ENCODE data around the gene CCDC71L.

CCDC71L gene

GRCh38 chr7:106658316-106659165 lies 2.4 kb downstream of the CCDC71L start:
- DNase-seq = no peak

DNA sequence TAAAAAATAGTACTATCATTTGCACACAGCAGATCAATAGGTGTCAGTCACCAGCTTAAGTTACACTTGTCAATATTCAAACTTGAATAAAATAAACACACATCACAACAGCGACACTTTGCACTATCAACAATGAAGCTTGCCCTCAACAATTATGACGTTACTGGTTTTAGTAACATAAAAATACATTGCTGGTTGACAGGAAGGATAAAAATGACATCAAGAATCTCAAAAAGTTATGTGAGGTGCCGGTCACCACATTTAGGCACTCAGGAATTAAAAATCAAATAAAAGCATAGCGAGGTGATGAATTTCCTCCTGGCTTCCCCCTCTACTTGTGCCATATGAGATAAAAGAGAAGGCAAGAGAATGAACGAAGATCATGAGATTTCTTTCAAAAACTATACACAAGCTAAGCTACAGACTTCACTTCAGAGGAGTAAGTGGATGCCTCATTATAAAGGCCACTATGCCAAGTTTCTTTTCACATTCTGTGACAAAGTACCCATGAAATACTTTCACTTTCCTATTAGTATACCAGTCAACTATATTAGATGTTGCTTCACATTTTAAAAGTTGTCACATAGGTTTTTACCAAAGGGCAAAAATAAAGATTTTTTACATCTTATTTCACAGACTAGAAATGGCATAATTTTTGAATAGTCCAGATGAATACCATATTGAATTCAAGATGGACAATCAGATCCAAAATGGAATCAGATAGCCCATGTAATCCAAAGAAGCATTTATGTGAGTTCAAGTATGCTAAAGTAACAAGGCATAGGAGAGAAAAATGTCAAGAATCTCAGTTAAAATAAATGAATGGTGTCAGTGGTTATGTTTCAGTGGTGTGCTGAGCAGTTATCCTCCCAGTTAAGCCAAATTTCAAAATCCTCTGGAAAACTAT lies 3.6 kb downstream of the CCDC71L start:
- no peak for DNase-seq

- no peak for DNase-seq
These were observed 5.1 kb downstream of the CCDC71L start for GRCh38 chr7:106655703-106656498.

DNA sequence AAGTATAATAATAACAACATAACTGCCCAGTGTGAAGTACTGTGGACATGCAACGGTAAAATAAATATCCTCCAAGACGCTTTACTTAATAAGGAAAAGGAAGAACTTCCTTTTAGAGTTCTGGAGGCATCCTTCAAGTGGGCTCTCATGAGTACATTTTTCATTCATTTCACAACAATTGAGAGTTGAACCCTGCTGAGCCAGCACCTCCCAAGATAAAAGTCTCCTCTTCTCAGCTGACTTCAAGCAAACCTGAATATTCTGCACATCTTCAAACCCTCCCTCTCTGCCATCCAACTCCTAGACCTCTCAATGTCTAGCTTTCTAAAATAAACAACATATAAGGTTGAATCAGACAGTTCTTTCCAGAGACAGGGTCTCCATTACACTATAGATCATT lies 7.5 kb downstream of the CCDC71L start:
- no peak for DNase-seq

DNA sequence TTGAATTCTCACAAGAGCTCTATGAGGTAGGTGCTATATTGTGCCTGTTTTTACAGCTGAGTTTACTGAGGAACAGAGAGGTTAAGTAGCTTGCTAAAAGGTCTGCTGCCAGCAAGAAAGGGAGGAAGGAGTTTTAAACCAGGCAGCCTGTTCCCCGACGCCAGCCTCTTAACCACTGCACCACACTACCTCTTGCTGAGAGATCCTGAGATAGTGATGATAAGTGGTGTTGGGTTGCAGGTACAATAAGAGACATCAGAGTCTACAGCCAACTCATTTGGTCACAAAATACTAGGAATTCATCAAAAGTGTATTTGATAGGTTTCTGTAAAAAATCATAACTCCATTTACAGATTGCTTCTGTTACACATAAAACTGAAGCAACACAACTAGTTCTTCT lies 8.0 kb downstream of the CCDC71L start:
- no peak for DNase-seq

DNA sequence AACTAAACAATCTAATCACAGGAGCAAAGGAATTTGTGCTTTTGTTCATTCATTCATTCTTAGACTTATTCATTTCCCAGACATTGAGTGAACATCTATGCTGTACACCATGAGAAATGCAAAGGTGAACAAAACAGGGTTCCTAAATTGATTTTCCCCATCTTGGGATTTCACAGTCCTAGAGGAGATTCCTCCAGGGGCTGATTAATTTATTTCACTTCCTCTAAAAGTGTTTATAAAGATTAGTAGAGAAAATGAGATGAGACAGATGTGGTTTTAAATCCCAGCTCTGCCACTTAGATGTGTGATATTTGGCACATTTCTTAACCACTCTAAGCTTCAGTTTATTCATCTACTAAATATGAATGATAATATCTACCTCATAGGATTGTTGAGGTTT lies 8.9 kb downstream of the CCDC71L start:
- no peak for DNase-seq

DNA sequence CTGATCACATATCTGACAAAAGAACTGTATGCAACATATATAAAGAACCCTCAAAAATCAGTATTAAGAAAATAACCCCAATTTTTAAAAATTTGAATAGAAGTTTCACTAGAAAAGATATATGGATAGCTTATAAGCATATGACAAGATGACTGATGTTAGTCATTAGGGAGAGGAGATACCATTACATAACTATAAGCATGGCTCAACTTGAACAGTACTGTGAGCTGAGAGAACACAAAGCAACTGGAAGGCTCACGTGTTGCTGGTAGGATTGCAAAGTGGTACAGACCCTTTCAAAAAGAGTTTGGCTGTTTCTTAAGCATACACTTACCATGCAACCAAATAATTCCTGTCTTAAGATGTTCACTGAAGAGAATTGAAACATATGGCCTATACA lies 14.7 kb downstream of the CCDC71L start:
- DNase-seq = no peak

- DNase-seq = no peak
These were observed 16.0 kb downstream of the CCDC71L start for GRCh38 chr7:106644999-106645398.

DNA sequence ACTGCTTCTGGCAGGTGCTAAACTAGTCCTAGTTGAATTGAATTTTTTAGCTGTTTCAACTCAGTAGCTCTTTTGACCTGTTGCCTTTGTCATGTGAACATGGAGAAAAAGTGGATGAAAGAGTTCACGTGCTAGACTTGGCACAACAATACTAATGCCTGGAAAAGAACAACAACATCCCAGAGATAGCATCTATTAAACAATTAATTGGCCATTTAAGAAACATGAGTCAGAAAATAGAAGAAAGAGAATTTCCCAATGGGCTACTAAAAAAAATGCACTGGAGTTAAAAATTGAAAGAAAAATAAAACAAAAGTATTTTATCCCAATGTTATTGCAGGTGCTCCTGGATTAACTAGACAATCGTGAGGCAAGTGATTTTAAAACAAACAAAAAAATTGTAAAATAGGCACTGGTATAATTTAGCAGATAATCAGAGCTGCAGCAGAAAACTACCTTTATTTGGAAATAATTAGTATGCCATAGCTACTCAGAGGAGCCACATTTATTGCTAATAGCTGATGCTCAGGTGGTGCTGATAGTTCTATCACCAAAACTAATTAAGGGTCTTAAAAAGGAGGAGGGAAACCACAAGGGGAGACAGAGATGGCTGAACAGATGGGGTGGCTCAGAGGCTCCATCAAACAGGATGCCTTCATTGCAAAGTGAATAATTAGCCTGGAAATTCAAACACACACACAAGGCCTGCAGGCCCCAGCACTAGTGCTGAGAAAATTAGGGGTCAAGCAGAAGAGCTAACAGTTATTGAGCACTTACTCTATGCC lies 17.6 kb downstream of the CCDC71L start:
- DNase-seq = no peak

DNA sequence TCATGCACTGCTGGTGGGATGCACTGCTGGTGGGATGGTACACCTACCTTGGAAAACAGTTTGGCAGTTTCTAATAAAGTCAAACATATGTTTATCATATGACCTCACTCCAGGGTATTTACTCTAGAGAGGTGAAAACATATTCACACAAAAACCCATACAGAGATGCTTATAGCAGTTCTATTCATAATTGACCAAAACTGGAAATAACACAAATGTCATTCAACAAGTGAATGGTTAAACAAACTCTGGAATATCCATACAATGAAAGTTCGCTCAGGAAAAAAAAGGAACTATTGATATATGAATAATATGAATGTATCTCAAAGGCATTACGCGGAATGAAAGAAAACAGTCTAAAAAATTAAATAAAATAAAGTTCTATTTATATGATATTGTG lies 19.5 kb downstream of the CCDC71L start:
- DNase-seq = no peak

DNA sequence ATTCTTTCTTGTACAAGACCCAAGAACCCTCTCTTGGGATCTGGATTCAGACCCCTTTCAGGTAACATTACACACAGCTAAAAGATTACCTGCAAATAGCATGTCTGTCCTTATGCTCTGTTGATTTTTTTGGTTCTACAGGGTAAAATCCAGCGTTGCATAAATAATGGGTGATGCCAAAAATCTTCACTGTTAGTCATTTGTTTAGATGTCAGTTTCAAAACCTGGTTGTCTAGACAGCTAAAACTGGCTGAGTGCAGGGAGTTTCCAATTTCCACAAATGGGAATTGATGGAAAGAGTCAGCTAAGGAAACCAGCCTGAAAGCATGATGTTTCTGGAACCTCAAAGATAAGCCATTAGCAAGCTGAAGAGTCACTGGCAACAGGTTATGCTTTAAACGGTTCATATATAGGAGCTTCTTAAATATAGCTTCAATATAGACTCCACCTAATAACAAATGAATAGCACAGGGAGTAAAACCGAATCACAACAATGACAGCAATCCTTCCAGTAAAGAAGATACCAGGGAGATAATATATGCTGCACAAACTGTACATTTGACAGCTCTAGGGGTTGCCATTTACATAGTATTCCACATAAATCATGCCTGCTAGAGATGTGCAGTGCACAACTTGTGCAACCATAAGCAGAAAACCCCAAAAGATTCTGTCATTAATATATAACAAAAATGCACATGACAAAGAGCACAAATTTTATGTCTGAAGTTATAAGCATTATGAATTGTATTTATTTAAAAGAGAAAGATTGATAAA lies 20.4 kb downstream of the CCDC71L start:
- no peak for DNase-seq

- no peak for DNase-seq
These were observed 21.3 kb downstream of the CCDC71L start for GRCh38 chr7:106639476-106640334.

GRCh38 chr7:106635411-106635810 lies 25.5 kb downstream of the CCDC71L start:
- no peak for DNase-seq

GRCh38 chr7:106634958-106635357 lies 26.0 kb downstream of the CCDC71L start:
- DNase-seq = no peak

DNA sequence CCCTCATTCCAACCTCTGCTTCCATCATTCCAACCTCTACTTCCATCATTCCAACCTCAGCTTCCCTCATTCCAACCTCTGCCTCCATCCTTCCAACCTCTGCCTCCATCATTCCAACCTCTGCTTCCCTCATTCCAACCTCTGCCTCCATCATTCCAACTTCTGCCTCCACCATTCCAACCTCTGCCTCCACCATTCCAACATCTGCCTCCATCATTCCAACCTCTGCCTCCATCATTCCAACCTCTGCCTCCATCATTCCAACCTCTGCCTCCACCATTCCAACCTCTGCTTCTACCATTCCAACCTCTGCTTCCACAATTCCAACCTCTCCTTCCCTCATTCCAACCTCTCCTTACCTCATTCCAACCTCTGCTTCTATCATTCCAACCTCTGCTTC lies 30.3 kb downstream of the CCDC71L start:
- DNase-seq = no peak

- DNase-seq = no peak
These were observed 31.4 kb downstream of the CCDC71L start for GRCh38 chr7:106629516-106629915.

DNA sequence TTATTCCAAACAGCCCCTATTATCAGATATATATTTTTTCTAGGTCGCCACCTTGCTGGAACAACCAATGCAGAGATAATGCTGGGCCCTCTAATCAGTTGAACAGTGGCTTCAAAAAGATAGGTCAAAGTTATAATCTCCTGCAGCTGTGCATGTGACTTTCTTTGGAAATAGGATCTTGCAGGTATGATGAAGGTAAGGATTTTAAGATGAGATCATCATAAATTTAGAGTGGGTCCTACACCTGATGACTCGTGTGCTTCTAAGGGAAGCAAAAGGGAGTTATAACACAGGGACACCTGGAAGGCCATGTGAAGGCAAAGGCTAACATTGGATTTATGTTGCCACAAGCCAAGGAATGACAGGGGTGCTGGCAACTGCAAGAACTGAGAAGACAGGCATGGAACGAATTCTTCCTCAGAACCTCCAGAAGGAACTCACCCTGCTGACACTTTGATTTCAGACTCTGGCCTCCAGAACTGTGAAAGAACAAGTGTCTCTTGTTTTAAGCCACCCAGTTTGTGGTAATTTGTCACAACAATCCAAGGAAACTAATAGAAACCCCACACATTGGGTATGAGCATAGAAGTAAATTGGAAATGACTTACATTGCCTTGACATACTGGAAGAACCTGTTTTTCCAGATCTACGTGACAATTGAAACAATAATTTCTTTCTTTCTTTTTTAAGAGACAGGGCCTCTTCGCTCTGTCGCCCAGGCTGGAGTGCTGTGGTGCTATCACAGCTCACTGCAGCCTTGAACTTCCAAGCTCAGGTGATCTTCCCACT lies 34.4 kb downstream of the CCDC71L start:
- DNase-seq = no peak

- no peak for DNase-seq
These were observed 35.2 kb downstream of the CCDC71L start for GRCh38 chr7:106625678-106626301.

GRCh38 chr7:106623853-106624252 lies 37.1 kb downstream of the CCDC71L start:
- no peak for DNase-seq
